Inflammatory macrophage treated with lipopolysaccharide for 1 hour (primary cell): ENCODE data around the gene C20orf204.

Experiments
- DNase-seq, 2 donors: peaks; one replicate each; pipeline ENCODE4 v3.0.0-alpha.2; 2020 to 2022

Gene C20orf204

GRCh38 chr20:64072498-64073063 is 36.6 kb downstream of the C20orf204 start:
- no peak for DNase-seq

- no peak for DNase-seq
Observed at GRCh38 chr20:64073476-64074183, 37.6 kb downstream of the C20orf204 start.

- no peak for DNase-seq
Observed at GRCh38 chr20:64074184-64074789, 38.3 kb downstream of the C20orf204 start.

GRCh38 chr20:64074963-64075362 is 39.0 kb downstream of the C20orf204 start:
- DNase-seq, result no peak

- no peak for DNase-seq
Observed at GRCh38 chr20:64075556-64075955, 39.6 kb downstream of the C20orf204 start.

- DNase-seq, result no peak
Observed at GRCh38 chr20:64076061-64076997, 40.3 kb downstream of the C20orf204 start.

GRCh38 chr20:64077094-64077493 is 41.1 kb downstream of the C20orf204 start:
- DNase-seq, result peak; percentile 28 to 51

- no peak for DNase-seq
Observed at GRCh38 chr20:64077541-64077875, 41.5 kb downstream of the C20orf204 start.

- DNase-seq, result no peak
Observed at GRCh38 chr20:64077876-64078551, 42.0 kb downstream of the C20orf204 start.

DNA sequence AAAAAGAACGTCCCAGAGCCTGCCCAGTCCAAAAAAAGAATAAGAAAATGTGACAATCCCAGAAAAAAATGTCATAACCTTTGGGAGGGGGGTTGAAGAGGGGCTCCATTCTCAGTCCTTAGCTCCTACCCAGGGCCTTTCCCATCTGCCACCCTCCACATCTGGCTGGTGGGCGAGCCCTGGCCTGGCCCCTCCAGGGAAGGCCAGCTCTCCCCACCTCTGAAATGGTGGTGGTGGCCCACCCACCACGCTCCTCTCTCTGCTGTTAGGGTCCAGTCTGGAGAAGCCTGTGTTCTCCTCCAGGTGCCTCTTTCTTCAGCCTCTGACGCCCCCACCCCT is 42.9 kb downstream of the C20orf204 start:
- DNase-seq, result no peak

DNA sequence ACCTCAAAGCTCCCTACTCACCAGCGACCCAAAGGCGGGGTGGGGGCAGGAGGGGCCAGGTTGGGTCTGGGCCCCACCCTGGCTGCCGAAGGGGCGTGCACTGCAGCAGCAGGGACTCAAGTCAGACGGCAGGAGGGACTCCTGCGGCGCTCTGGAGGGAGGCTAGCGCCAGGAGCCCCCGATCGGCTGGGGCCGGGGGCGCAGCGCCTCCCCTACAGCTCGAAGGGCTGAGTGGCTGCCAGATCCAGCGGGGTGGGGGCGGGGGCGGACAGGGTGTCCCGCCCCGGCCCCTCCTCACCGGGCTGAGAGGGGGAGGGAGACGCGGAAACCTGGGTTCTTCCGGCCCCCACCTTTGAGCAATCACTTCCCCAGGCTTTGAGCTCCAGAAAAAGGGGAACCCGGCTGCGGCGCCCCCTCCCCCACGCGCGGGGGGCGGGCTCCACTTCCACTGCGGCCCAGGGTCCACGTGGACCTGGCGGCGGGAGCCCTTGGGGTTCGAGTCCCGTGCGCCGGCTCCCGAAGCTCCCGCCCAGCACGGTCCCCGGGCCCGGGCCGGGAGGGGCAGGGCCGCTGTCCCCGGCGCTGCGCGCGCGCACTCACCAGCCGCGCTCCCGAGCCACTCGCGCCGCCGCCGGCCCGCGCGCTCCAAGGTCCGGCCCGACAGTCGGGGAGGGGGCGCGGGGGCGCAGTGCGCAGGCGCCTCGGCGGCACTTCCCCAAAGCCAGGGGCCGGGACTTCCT is 43.5 kb downstream of the C20orf204 start, which contains the start of gene RGS19:
TSS of gene RGS19 (minus strand) at position 246 of the 740 bp plus-strand sequence. CDS start 2,632 bp downstream, outside the sequence.
- DNase-seq, result peak; percentile 82 to 86

- peak in 1 of 2 donors; percentile 46 for DNase-seq
Observed at GRCh38 chr20:64080013-64080812, 44.2 kb downstream of the C20orf204 start, which contains the start of gene OPRL1. TSS of gene OPRL1 (plus strand) at chr20:64080082. CDS start at chr20:64092721, 12,639 bp downstream.

GRCh38 chr20:64080813-64081623 is 45.0 kb downstream of the C20orf204 start:
- DNase-seq, result no peak

DNA sequence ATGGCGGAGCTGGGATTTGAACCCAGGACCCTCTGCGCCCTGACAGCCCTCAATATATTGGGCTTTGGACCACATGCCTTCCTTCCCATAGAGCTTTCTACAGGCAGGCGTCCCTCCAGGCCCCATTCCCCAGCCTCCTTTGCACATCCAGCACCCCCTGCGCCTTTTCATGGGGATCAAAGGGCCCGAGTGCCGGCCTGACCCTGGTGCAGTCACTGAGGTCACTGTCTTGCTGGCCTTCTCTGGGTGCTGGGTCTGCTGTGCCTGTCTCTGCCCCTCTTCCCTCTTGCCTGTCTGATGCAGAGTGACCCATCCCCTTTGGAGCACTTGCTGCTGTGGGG is 45.6 kb downstream of the C20orf204 start:
- DNase-seq, result no peak

DNA sequence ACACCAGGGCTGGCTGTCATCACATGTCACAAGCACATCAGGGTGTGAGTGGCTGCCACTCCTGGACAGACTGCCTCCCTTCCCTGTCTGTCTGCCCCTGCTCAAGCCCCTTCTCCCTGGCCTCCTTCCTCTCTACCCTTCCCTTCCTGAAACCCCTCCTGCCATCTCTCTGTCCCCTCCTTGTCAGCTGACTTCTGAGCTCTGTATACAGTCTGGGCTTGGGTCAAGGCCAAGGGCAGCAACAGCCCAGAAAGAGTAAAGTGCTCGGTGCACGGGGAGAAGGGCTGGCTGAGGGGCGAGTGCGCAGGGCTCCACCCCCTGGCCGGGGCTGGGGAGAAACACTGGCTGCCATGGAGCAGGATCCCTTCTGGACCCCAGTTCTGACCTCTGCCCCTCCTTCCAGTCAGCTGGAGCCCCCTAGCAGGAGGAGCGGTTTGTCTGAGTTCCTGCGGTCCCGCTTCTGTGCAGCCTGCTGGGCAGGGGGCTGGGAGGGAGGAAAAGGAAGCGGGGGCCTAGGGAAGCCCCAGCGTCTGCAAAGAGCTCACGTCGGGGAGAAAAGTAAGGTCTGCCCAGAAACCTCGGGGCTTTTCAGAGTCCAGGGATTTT is 46.2 kb downstream of the C20orf204 start:
- DNase-seq, result peak in 1 of 2 donors; percentile 55

DNA sequence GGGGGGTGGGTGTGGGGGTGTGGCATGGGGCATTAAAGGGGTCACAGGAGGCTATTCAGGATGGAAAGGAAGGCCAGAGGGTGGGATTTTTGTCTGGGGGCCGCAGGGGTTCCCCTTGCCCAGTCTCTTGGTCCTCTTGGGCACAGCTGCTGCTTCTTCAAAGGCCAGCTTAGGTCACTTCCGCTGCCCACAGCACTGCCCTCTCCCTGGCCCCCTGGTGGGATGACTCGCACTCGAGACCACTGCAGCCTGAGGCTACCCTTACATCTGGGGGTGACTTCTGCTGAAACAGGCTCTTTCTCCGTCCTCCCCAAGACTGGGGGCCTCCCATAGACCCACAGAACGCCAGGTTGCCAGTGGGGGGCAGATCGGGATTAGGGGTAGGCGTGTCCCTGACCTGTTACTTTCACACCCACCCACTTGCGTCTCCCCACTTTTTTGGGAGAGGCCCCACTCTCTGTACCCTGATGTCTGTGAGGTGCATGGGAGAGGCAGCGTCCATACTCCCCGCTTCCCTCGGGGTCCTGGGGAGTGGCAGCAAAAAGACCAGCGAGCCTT is 46.9 kb downstream of the C20orf204 start:
- DNase-seq, result peak in 1 of 2 donors; percentile 33

GRCh38 chr20:64083378-64083803 is 47.4 kb downstream of the C20orf204 start:
- DNase-seq, result peak; percentile 47 to 63

GRCh38 chr20:64083804-64084684 is 48.1 kb downstream of the C20orf204 start, which contains the start of gene LKAAEAR1:
TSS of gene LKAAEAR1 (minus strand) at chr20:64084398. CDS start at chr20:64084219, 179 bp downstream.
- no peak for DNase-seq
